Fibroblast of mammary gland (primary cell): ENCODE measurements around the gene GJD4.

ENCODE experiments used
- DNase-seq: peaks from one replicate; pipeline ENCODE4 v3.0.0-alpha.2; 2010; ENCODE audit warnings: low read depth
- H3K4me3 ChIP-seq: 2 replicates; pipeline ENCODE4 v1.5.1; 2011; ENCODE audit warnings: low read depth, mild to moderate bottlenecking, low read length, moderate library complexity; ENCODE audit not compliant: control insufficient read depth
- TF ChIP-seq, protein P1 (sequence below): conservative IDR thresholded peaks from 2 replicates; pipeline ENCODE4 v1.5.1; 2011; ENCODE audit warnings: low read depth, low read length, inconsistent platforms; ENCODE audit not compliant: control insufficient read depth, insufficient read depth

GJD4 gene

DNA sequence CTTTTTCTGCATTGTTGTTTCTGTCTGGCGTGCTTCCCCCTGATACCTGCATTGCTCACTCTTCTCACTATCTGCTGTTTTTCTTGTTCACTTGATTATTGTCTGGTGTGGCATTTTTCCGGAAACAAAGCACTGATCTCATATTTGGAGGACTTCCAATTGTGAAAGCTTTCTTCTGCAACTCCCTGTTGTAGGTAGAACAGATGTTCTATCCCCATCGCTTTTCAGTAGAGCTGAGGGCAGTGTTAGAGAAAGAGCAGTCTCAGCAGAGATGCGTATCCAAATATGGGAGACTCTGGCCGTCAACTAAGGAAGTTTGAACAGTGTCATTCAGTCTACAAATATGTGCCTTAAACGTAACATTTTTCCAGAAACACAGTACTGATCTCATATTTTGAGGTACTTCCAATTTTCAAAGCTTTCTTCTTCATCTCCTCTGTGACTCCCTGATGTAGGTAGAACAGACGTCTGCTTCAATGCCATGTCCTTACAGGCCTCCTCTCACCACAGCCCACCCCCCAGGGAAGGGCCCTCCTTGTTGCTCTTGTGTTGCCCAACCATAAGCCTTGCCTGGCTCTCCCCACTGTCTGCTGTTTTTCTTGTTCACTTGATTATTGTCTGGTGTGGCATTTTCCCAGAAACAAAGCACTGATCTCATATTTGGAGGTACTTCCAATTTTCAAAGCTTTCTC, 27.1 kb upstream of the GJD4 start:
- DNase-seq: peak; percentile 44
- no peak overlapping the region for H3K4me3 ChIP-seq
- TF ChIP-seq, protein P1, sequence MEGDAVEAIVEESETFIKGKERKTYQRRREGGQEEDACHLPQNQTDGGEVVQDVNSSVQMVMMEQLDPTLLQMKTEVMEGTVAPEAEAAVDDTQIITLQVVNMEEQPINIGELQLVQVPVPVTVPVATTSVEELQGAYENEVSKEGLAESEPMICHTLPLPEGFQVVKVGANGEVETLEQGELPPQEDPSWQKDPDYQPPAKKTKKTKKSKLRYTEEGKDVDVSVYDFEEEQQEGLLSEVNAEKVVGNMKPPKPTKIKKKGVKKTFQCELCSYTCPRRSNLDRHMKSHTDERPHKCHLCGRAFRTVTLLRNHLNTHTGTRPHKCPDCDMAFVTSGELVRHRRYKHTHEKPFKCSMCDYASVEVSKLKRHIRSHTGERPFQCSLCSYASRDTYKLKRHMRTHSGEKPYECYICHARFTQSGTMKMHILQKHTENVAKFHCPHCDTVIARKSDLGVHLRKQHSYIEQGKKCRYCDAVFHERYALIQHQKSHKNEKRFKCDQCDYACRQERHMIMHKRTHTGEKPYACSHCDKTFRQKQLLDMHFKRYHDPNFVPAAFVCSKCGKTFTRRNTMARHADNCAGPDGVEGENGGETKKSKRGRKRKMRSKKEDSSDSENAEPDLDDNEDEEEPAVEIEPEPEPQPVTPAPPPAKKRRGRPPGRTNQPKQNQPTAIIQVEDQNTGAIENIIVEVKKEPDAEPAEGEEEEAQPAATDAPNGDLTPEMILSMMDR: no peak

DNA sequence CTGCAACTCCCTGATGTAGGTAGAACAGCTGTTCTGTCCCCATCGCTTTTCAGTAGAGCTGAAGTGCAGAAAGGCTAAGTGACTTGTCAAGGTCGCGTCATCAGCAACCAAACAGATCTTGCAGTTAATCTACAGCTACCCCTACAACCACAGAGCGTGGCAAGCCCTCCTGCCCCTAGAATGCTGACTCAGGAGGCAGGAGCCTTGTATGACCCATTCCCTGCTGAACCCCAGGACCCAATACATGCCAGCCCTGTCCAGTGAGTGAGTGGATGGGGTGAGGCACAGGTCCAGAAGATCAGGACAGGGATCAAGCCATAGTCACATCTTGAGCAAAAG, 26.6 kb upstream of the GJD4 start:
- TF ChIP-seq, protein P1: no peak
- no peak overlapping the region for H3K4me3 ChIP-seq
- DNase-seq: no peak

DNA sequence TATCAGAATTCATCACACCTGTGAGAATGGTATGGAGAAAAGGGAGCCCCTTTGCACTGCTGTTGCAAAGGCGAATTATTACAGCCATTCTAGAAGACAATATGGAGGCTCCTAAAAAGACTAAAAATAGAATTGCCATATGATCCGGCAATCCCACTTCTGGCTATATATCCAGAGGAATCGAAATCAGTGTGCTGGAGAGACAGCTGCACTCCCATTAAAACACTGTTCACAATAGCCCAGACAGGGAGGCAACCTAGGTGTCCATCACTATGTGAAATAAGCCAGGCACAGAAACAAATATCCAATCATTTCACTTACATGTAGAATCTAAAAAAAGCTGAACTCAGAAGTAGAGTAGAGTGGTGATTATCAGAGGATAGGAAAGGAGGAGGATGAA, 26.0 kb upstream of the GJD4 start:
- no peak overlapping the region for H3K4me3 ChIP-seq
- no peak for DNase-seq
- TF ChIP-seq, protein P1: no peak

DNA sequence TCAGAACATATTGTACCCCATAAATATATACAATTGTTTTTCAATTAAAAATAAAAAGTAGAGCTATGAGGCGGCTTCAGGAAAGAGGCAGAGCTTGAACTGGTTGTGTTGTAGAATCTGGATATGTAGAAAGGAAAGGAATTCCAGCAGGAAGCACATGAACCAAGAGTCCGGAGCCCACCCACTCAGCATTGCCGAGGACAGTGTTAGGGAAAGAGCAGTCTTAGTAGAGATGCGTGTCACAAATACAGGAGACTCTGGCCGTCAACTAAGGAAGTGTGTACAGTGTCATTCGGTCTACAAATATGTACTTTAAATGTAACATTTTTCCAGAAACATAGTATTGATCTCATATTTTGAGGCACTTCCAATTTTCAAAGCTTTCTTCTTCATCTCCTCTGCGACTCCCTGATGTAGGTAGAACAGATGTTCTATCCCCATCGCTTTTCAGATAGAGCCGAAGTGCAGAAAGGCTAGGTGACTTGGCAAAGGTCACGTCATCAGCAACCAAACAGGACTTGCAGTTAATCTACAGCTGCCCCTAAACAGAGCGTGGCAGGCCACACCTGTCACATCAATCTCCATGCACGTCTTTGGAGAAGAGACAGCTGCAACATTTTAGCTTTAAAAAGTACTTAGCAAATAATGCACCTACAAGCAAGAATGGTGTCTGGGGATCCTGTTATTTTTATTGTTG, 25.3 kb upstream of the GJD4 start:
- TF ChIP-seq, protein P1: no peak
- no peak for DNase-seq
- no peak overlapping the region for H3K4me3 ChIP-seq

DNA sequence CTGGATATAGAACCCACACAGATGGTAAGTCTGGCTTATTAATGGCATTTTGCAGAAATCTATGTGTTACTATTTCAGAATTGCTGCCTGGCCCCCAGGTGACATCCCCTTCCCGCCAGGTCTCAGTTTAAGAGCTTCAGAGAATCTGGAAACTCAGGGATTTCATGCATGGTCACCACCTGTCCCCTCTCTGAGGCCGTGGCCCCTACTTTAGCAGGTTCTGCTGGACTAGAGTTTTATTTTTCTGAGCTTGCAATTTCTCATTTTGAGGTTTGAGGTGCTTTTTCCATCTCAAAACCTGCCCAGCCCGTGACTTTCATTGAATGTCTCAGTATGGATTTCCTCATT, 24.7 kb upstream of the GJD4 start:
- no peak for DNase-seq
- no peak overlapping the region for H3K4me3 ChIP-seq
- TF ChIP-seq, protein P1: no peak

DNA sequence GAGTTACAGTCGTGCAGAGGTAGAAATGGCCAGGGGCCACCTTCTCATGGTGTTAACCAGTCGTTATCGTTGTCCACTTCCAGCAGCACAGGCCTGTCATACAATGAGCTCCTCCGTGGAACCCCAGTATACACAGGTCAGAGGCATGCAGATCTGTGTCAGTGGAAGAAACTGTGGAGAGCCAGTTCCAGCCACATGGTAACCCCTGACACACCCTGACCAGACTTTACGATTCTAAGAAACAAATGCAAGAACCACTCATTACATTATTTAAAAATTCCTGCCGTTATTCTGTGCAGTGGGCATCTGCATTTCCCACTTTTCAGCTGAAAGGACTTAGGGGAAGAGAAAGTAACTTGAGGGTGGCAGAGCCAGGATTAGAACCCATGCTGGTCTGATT, 23.5 kb upstream of the GJD4 start:
- DNase-seq: no peak
- TF ChIP-seq, protein P1: no peak
- H3K4me3 ChIP-seq: no peak overlapping the region
